Astrocyte (in vitro differentiated cells and primary cell): ENCODE results near the gene VPS39. TPM values are rescaled to one million over a fixed set of nuclear protein-coding genes. Genes with fewer than 3 reads are reported as not detected.

Source experiments
- DNase-seq: peaks from one replicate; pipeline ENCODE4 v3.0.0-alpha.2; 2010; ENCODE audit warnings: low read depth
- FAIRE-seq: peaks from 2 replicates; lab custom pipeline; 2011; peaks lifted over from hg19 to GRCh38; lab: Jason Lieb, UNC
- H2AFZ ChIP-seq: 2 replicates; pipeline ENCODE4 v1.6.0; 2012; ENCODE audit warnings: low read depth, low read length, inconsistent platforms
- H3K27ac ChIP-seq: 2 replicates; pipeline ENCODE4 v1.5.1; 2011; ENCODE audit warnings: low read depth, low read length, inconsistent platforms
- H3K27me3 ChIP-seq: 2 replicates; pipeline ENCODE4 v1.6.0; 2011; ENCODE audit warnings: low read length, inconsistent platforms; ENCODE audit not compliant: insufficient read depth
- H3K36me3 ChIP-seq: 2 replicates; pipeline ENCODE4 v1.5.1; 2011; ENCODE audit warnings: low read length, inconsistent platforms; ENCODE audit not compliant: insufficient read depth
- H3K4me1 ChIP-seq: 2 replicates; pipeline ENCODE4 v1.5.1; 2011; ENCODE audit warnings: low read length, inconsistent platforms; ENCODE audit not compliant: insufficient read depth
- H3K4me2 ChIP-seq: 2 replicates; pipeline ENCODE4 v1.6.0; 2012; ENCODE audit warnings: low read length, inconsistent platforms
- H3K4me3 ChIP-seq: 2 replicates; pipeline ENCODE4 v1.5.1; 2011; ENCODE audit warnings: low read depth, mild to moderate bottlenecking, low read length, inconsistent platforms; ENCODE audit not compliant: insufficient read depth
- H3K79me2 ChIP-seq: 2 replicates; pipeline ENCODE4 v1.6.0; 2012; ENCODE audit warnings: mild to moderate bottlenecking, low read length, inconsistent platforms; ENCODE audit not compliant: insufficient read depth
- H3K9ac ChIP-seq: 2 replicates; pipeline ENCODE4 v1.6.0; 2012; ENCODE audit warnings: mild to moderate bottlenecking, low read length, inconsistent platforms
- H3K9me3 ChIP-seq: 2 replicates; pipeline ENCODE4 v1.5.1; 2012; ENCODE audit warnings: low read depth, mild to moderate bottlenecking, low read length, inconsistent platforms; ENCODE audit not compliant: insufficient read depth
- H4K20me1 ChIP-seq: 2 replicates; pipeline ENCODE4 v1.6.0; 2012; ENCODE audit warnings: low read length, inconsistent platforms; ENCODE audit not compliant: insufficient read depth
- H3K27ac Mint-ChIP-seq: one replicate; pipeline ENCODE4 v1.8.0; 2021; ENCODE audit warnings: mild to moderate bottlenecking, mixed read lengths; ENCODE audit not compliant: unreplicated experiment
- H3K27me3 Mint-ChIP-seq: one replicate; pipeline ENCODE4 v1.8.0; 2021; ENCODE audit warnings: low read depth, mixed read lengths; ENCODE audit not compliant: unreplicated experiment
- H3K36me3 Mint-ChIP-seq: one replicate; pipeline ENCODE4 v1.8.0; 2021; ENCODE audit warnings: low read depth, mixed read lengths; ENCODE audit not compliant: unreplicated experiment
- H3K4me1 Mint-ChIP-seq: one replicate; pipeline ENCODE4 v1.8.0; 2021; ENCODE audit warnings: low read depth, mixed read lengths; ENCODE audit not compliant: unreplicated experiment
- H3K4me3 Mint-ChIP-seq: one replicate; pipeline ENCODE4 v1.8.0; 2021; ENCODE audit warnings: mild to moderate bottlenecking, moderate library complexity, mixed read lengths; ENCODE audit not compliant: unreplicated experiment
- H3K9me3 Mint-ChIP-seq: one replicate; pipeline ENCODE4 v1.8.0; 2021; ENCODE audit warnings: mild to moderate bottlenecking, mixed read lengths; ENCODE audit not compliant: unreplicated experiment
- EZH2 ChIP-seq: IDR thresholded peaks from 2 replicates; pipeline ENCODE4 v1.6.1; 2012; ENCODE audit warnings: mild to moderate bottlenecking, low read length, inconsistent platforms; ENCODE audit not compliant: insufficient read depth
- total RNA-seq: library from RNA; stranded (reverse); gene quantifications from 2 replicates; pipeline ENCODE4 v1.2.1, GENCODE V29; 2021
- TF ChIP-seq, protein P1 (sequence below): IDR thresholded peaks from 2 replicates; pipeline ENCODE4 v1.5.1; 2011; ENCODE audit warnings: low read depth, mild to moderate bottlenecking, inconsistent platforms, low read length, moderate library complexity; ENCODE audit not compliant: insufficient read depth

VPS39 gene
- total RNA-seq, 1 donor from 2014 or later = 60.6 TPM

DNA sequence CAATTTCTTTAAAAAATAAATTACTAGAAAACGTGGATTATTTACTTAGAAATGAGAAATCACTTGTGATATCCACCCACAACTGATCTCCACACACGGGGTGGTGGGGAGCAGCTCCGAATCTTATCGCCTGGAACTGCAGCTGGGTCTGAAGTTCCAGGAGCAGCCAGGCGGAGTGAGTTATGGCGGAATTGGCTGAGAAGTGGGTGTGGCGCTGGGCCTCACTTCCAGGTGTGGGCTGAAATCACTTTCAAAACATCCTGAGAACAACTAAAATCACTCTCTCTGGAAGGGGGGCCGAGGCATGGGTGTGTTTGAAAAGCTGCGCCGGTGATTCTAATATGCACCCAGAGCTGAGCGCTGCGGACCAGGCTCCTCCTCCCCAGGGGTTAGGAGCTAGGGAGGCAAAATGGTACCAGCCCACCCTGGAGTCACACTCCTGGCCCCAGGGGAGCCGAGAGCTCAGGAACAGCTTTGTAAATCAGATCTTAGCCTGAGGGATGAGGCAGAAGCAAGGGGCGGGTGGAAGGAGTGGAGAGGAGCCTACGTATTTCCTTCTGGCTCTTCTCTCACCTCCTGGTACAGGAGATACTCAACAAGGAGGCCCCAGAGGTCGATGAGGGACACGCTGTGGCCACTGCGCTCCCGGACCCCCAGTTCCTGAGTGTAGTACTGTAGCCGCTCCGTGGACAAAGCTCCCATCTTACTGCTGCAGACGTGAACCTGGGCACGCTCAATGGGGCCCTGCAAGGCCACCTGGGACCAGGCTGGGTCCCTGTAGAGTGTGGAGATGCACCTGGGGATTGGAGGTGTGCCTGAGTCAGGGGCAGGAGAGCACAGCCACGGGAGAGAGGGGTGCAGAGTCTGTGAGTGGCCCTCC lies 61.3 kb downstream of the VPS39 start:
- DNase-seq (no peak), FAIRE-seq (no peak)
- Histone ChIP-seq H4K20me1 (no peaks in the 10 kb centered on the region), H3K36me3 (no peaks in the 10 kb centered on the region), H3K9me3 (no peaks in the 10 kb centered on the region), H3K79me2 (no peaks in the 10 kb centered on the region), H3K4me1 (no peaks in the 10 kb centered on the region), H3K4me3 (no peak overlapping the region), H3K4me2 (no peak overlapping the region), H3K9ac (no peak overlapping the region), H3K27me3 (peaks cover 10% of the 10 kb centered on the region), H2AFZ (no peak overlapping the region), H3K27ac (no peak overlapping the region)
- Mint-ChIP-seq H3K27me3 (peaks cover 54% of the 10 kb centered on the region), H3K9me3 (no peaks in the 10 kb centered on the region), H3K36me3 (no peaks in the 10 kb centered on the region), H3K27ac (no peak overlapping the region), H3K4me3 (no peak overlapping the region), H3K4me1 (peaks cover 2% of the 10 kb centered on the region)
- TF ChIP-seq, protein P1, sequence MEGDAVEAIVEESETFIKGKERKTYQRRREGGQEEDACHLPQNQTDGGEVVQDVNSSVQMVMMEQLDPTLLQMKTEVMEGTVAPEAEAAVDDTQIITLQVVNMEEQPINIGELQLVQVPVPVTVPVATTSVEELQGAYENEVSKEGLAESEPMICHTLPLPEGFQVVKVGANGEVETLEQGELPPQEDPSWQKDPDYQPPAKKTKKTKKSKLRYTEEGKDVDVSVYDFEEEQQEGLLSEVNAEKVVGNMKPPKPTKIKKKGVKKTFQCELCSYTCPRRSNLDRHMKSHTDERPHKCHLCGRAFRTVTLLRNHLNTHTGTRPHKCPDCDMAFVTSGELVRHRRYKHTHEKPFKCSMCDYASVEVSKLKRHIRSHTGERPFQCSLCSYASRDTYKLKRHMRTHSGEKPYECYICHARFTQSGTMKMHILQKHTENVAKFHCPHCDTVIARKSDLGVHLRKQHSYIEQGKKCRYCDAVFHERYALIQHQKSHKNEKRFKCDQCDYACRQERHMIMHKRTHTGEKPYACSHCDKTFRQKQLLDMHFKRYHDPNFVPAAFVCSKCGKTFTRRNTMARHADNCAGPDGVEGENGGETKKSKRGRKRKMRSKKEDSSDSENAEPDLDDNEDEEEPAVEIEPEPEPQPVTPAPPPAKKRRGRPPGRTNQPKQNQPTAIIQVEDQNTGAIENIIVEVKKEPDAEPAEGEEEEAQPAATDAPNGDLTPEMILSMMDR = no peak
- no peak for TF ChIP-seq EZH2

DNA sequence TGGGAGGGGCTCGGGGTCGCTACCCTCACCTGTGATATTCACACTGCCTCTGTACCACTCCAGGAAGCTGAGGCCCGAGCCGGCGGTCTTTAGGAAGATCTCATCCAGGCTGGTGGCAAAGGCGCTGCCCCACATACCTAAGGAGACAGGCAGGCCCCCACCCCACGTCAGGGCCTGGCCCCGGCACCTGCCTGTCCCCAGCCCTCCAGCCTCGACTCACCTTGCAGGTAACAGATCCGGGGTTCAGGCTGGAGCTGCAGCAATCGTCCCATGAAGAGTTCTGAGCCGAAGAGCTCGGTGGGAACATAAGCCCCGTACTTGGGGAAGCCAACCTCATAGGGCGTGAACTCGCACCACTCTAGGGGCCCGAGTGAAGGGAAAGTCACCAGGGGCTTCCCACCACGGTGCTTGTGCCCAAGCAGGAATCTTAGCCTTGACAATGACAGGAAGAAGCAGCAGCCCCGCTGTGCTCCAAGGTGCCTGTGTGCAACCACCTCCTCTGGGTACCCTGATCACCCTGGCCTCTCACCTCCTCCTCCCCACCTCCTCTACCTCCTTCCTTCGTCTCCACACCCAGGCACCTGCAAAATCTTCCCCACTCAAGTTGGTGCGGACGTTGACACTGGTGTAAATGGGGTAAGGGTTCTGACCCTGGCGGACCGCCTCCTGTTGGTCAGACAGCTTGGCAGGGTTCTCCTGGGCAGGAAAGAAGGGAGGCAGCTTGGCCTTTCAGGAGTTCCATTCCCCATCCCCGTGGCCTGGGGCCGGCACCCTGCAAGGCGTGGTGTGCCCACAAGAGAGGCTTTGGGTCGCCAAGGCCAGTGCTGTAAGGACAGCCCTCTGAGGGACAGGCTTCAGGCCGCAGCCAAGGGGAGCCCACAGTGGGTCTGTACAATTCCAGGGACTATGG lies 62.3 kb downstream of the VPS39 start:
- H3K4me1 Mint-ChIP-seq = no peaks in the 10 kb centered on the region
- H3K9me3 Mint-ChIP-seq = no peaks in the 10 kb centered on the region
- no peaks in the 10 kb centered on the region for H3K36me3 Mint-ChIP-seq
- Histone ChIP-seq H2AFZ (no peak overlapping the region), H3K9me3 (no peaks in the 10 kb centered on the region), H3K36me3 (no peaks in the 10 kb centered on the region), H3K4me3 (no peak overlapping the region), H4K20me1 (no peaks in the 10 kb centered on the region), H3K79me2 (no peaks in the 10 kb centered on the region), H3K4me2 (no peak overlapping the region), H3K9ac (no peak overlapping the region), H3K27ac (no peak overlapping the region), H3K27me3 (peaks cover 16% of the 10 kb centered on the region), H3K4me1 (no peaks in the 10 kb centered on the region)
- TF ChIP-seq, protein P1 = no peak
- no peak for TF ChIP-seq EZH2
- H3K27ac Mint-ChIP-seq = no peak overlapping the region
- no peak overlapping the region for H3K4me3 Mint-ChIP-seq
- DNase-seq = no peak
- no peak for FAIRE-seq
- H3K27me3 Mint-ChIP-seq = peaks cover 54% of the 10 kb centered on the region
